ENCODE results near the gene BCL11B.

DNA sequence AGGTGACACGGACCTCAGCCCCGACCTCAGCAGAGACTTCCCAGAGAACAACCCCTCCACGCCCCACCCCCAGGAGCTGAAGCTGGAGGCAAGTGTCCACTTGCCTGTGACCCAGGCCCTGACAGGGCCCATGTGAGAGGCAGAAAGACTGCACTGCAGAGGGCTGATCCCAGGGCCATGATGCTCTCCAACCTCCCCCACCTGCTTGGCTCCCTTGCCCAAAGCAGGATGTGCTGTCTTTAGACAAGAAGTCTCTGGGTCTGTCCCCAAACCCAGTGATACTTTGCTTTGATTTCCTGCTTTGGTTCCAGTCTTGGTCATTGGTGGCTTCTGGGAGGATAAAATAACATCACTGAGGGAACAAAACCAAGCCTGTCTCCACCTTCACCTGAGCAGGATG lies 59.4 kb downstream of the BCL11B start:
- TF ChIP-seq POLR2A (IDR thresholded peaks at IDR 0.05): no peak
- TF ChIP-seq, protein P1, sequence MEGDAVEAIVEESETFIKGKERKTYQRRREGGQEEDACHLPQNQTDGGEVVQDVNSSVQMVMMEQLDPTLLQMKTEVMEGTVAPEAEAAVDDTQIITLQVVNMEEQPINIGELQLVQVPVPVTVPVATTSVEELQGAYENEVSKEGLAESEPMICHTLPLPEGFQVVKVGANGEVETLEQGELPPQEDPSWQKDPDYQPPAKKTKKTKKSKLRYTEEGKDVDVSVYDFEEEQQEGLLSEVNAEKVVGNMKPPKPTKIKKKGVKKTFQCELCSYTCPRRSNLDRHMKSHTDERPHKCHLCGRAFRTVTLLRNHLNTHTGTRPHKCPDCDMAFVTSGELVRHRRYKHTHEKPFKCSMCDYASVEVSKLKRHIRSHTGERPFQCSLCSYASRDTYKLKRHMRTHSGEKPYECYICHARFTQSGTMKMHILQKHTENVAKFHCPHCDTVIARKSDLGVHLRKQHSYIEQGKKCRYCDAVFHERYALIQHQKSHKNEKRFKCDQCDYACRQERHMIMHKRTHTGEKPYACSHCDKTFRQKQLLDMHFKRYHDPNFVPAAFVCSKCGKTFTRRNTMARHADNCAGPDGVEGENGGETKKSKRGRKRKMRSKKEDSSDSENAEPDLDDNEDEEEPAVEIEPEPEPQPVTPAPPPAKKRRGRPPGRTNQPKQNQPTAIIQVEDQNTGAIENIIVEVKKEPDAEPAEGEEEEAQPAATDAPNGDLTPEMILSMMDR (IDR thresholded peaks at IDR 0.05): no peak
